Stimulated activated CD4-positive, alpha-beta T cell treated with anti-CD3 and anti-CD28 coated beads, Interleukin-4, amount 100 ng/mL, for 24 hours (primary cell): ENCODE results near the gene NDUFA5.
"Not testable (repeated sequence)": the region's sequence is repeated elsewhere in the genome, so short reads cannot be mapped to it uniquely, and the experiment has no call there.

Experiments used
- DNase-seq: peaks from one replicate; pipeline ENCODE4 v3.0.0-alpha.2; 2020

NDUFA5 gene

GRCh38 chr7:123555484-123555883 lies 2.1 kb downstream of the NDUFA5 start:
- no peak for DNase-seq

DNA sequence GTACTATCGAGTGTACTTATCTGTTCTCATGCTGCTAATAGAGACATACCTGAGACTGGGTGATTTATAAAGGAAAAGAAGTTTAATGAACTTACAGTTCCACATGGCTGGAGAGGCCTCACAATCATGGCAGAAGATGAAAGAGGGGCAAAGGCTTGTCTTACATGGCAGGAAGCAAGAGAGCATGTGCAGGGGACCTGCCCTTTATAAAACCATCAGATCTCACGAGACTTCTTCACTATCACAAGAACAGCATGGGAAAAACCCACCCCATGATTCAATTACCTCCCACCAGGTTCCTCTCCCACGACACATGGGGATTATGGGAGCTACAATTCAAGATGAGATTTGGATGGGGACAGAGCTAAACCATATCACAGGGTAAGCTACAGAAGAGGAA lies 4.5 kb downstream of the NDUFA5 start:
- no peak for DNase-seq

- DNase-seq: no peak
These were observed 5.0 kb downstream of the NDUFA5 start for GRCh38 chr7:123552641-123553040.

- not testable (repeated sequence) for DNase-seq
These were observed 5.5 kb downstream of the NDUFA5 start for GRCh38 chr7:123552134-123552533.

DNA sequence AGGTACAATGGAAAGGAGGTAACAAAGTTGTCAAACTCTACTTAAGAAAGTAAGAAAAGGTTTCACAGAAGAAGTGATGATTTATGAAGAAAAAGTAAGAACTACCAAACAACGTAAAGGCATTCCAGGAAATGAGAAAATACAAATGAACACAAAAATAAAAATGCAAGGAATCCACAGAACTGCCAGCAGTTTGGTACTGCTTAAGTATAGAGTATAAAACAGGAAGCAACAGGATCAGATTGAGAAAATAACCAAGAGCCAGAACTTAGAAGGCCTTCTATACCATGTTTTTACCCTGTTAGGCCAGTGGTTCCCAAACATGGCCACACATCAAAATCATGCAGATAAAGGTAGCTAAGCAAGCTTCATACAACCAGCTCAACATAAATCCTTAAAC lies 9.2 kb downstream of the NDUFA5 start:
- no peak for DNase-seq

DNA sequence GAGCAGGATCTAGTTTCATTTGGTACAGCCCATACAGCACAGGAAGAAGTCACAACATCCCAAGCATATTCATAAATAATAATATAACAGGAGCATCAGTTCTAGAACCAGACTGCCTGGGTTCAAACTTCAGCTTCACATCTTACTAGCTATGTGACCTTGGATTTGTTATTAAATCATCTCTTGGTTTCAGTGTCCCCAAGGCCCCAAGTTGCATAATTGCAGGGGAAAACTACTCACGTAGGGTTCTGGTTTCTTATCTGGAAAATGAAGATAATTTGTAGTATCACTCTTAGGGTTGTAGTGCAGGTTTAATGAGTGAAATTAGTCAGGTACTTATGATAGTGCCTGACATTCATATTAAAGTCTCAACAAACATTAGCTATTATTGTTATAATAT lies 17.7 kb downstream of the NDUFA5 start:
- no peak for DNase-seq

DNA sequence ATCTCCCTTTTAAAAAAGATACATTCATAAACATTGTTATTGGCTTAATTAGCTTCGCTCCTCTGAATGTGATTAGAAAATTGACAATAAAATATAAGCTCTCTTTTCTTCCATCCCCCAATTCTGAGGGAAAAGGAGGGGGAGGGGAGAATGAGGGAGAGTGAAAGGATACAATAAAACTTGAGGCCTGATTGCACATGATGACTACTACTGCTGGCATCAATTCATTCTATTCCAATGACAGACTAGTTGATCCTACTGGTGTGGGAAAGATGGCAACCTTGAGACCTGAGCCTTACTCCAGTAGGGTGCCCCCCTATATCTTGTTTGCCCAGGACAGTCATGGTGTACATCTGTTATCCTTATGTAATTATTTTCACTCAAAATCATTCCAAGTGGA lies 18.7 kb downstream of the NDUFA5 start:
- no peak for DNase-seq

DNA sequence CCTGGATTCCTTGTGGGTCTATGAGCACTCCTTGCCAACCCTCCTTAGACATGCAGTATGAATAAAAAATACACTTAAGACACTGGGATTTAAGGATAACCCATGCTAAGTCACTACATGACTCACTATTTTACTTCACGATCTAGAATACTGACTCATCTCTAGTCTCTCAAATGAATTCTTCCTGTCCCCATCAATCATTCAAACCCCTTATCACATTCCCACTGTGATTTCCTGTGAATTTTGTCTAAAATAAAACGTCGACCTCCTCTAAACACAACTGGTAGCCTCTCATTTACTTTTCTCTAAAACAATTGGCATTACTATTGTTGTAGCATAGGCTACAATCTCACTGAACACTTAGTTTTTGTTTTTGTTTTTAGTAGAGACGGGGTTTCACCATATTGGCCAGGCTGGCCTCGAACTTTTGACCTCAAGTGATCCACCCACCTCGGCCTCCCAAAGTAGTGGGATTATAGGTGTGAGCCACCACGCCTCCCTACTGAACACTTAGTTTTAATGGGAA lies 19.4 kb downstream of the NDUFA5 start:
- no peak for DNase-seq

- no peak for DNase-seq
These were observed 20.5 kb downstream of the NDUFA5 start for GRCh38 chr7:123537026-123537642.

DNA sequence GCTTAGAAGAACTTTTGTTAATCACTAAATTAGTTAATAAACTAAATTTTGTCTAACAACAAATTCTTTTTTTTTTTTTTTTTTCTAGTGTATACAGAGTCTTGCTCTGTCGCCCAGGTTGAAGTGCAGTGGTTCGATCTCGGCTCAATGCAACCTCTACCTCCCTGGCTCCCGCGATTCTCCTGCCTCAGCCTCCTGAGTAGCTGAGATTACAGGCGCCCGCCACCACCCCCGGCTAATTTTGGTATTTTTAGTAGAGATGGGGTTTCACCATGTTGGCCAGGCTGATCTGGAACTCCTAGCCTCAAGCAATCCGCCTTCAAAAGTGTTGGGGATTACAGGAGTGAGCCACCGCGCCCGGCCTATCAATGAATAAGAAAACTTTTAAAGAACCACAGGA lies 22.1 kb downstream of the NDUFA5 start:
- no peak for DNase-seq

GRCh38 chr7:123534383-123535260 lies 23.0 kb downstream of the NDUFA5 start, which contains the start of gene IQUB:
Gene IQUB (minus strand): TSS chr7:123534595. CDS start chr7:123512340, 22,255 bp downstream.
- peak; percentile 97 for DNase-seq

DNA sequence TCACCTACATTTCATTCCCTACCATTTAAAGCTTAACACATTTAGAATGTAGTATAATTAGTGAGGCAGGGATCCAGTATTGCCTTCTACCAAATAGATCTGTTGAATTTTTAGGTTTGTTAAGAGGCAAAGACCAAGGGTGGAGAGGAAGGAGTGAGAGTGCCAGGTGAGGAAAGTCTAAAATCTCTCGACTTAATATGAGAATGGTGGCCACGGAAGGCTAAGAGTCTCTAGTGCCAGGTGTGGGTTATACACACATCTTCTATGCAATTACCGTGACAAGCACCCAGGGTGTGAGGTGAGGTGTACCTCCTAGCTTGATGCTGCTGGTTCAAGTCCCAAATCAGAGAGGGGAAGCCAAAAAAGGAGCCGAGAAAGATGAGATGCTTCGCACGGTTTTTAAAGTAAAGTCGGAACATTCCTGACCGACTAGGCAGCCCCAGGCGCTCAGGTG lies 23.7 kb downstream of the NDUFA5 start:
- peak; percentile 10 for DNase-seq

DNA sequence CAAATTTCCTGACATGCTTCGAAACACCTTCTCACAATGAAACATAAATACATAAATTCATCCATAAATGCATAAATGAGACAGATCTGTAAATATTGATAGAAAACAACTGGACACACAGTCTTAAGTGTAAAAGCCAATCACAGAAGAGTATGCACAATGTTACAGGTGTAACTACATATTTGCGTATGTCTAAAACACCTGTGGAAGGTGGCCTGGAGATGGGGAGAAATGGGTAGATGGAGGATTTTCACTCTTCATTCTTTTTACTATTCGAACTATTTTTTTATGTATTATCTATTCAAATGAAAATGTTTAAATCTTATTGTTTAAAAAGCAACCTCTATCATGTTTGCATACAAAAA lies 24.1 kb downstream of the NDUFA5 start:
- DNase-seq: no peak

DNA sequence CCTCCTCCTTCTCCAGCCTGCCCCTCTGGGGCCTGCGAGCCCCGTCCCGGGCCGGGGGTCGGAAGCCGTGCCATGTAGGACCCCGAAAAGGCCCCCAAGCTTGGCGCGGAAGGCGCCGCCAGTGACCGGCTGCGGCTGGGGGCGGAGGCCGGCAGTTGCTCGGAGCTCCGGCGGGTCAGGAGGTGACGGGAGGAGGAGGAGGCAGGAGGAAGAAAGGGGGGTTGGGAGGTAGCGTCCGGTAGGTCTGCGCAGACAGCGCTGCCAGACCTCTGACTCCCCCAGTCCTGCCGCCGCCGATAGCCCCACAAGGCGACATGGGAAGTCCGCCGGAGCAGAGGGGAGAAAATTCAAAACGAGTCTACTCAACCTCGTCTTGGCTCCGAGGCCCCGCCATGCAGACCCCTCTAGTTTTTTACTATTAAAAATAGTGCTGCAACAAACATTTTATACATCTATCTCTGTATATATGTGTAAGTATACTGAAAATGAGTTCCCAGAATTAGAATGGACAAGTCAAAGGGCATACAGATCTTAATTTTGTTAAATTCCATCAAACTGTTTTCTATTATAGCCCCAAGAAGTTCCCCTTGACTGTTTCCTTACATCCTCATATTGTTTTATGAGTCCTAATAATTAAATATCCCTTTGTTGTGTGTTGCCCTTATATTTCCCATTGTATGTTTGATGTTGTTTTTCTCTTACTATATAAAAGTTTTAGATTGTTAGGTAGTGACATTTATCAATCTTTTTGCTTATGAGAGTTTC lies 24.6 kb downstream of the NDUFA5 start:
- DNase-seq: peak; percentile 10

DNA sequence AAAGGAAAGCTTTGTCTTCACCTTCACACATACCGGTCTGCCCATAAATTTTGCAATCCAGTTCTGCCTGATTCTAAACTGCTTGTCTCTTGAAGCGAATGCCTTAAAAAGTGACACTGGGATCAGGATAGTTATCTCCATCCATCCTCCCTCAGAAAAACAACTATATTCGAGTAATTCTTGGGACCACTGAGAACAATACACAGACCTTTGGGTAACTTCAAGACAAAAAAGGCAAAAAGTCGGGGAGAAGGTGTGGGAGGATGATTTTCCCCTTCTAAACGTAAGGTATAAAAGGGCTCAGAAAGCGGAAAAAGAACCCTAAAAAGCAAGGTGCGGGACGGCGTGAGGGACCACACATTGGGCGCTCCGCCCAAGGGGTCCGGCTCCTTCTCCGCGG lies 25.3 kb downstream of the NDUFA5 start:
- DNase-seq: not testable (repeated sequence)

GRCh38 chr7:123530035-123530591 lies 27.5 kb downstream of the NDUFA5 start:
- DNase-seq: not testable (repeated sequence)

GRCh38 chr7:123528265-123528664 lies 29.4 kb downstream of the NDUFA5 start:
- no peak for DNase-seq

DNA sequence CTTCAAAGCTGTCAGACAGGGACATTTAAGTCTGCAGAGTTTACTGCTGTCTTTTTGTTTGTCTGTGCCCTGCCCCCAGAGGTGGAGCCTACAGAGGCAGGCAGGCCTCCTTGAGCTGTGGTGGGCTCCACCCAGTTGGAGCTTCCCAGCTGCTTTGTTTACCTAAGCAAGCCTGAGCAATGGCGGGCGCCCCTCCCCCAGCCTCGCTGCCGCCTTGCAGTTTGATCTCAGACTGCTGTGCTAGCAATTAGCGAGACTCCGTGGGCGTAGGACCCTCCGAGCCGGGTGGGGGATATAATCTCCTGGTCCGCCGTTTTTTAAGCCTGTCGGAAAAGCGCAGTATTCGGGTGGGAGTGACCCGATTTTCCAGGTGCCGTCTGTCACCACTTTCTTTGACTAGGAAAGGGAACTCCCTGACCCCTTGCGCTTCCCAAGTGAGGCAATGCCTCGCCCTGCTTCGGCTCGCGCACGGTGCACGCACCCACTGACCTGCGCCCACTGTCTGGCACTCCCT lies 29.8 kb downstream of the NDUFA5 start:
- not testable (repeated sequence) for DNase-seq

DNA sequence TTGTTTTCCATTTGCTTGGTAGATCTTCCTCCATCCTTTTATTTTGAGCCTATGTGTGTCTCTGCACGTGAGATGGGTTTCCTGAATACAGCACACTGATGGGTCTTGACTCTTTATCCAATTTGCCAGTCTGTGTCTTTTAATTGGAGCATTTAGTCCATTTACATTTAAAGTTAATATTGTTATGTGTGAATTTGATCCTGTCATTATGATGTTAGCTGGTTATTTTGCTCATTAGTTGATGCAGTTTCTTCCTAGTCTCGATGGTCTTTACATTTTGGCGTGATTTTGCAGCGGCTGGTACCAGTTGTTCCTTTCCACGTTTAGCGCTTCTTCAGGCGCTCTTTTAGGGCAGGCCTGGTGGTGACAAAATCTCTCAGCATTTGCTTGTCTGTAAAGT lies 31.1 kb downstream of the NDUFA5 start:
- not testable (repeated sequence) for DNase-seq

DNA sequence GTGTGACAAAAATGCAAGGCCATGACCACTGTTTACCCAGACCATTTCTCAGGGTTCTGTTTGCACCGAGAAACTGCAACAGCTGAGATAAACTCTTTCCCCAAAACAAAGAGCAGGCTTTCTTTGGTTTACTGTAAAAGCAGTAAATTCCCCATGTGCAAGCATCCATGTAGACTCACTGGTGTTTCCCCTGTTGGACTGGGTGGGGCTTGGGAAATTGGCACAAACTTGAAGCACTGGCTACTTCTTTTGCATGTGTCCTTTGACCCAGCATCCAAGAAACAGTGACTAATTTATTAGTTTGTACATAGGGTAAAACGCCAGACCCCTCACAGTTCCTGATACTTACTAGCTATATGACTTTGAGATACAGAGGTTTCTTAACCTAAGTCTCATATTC lies 35.6 kb downstream of the NDUFA5 start:
- DNase-seq: no peak

- DNase-seq: no peak
These were observed 52.4 kb downstream of the NDUFA5 start for GRCh38 chr7:123505221-123505620.

GRCh38 chr7:123502201-123502600 lies 55.4 kb downstream of the NDUFA5 start:
- no peak for DNase-seq
